ENCODE results near the gene URB1. TPM values are rescaled to one million over a fixed set of nuclear protein-coding genes. Genes with fewer than 3 reads are reported as not detected.

URB1 gene
- total RNA-seq, 4 donors from 2014 or later: 11.1 to 24.8 (median 17.9) TPM

DNA sequence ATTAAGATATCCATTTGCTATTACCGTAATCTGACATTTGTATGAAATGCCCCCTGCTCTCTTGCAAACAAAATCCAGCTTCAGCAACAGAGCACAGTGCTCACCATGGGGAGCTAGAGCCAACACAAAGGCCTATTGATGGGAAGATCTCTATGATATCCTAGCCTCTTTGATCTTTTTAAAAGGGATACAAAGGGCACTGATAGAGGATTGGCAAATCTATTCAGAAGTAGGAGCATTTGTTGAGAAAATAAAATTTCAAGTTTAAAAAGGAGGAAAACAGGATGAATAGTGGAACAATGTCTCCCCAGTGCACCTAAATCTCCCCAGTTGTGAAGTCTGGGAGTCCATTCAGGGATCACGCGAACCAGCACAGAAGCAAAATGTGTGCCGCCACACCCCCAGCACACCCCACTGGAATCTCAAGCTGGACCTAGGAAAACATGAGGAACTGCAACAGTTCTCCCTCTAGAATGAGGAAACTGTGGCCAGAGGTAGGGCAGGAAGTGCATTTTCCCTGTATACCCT lies 62.0 kb downstream of the URB1 start:
- H3K9me3 ChIP-seq: no peaks in the 10 kb centered on the region
- no peak for DNase-seq
- TF ChIP-seq POLR2A (IDR thresholded peaks at IDR 0.05) (no peak), CTCF (IDR thresholded peaks at IDR 0.05) (no peak)
- H3K27ac ChIP-seq: no peak overlapping the region
- H3K36me3 ChIP-seq: peaks cover 18 to 96% (median 19%) of the 10 kb centered on the region in 3 donors
- WGBS, 2 donors: 98 to 100% methylated on average over 4 of the region's 4 CpGs
- H3K4me1 ChIP-seq: peaks cover 0 to 23% (median 13%) of the 10 kb centered on the region in 3 donors
- intact Hi-C loops (cut with DNase I): no loop called here
- H3K4me3 ChIP-seq: no peak overlapping the region
- H3K27me3 ChIP-seq: no peaks in the 10 kb centered on the region

- Histone ChIP-seq H3K4me1 (peaks cover 0 to 23% (median 13%) of the 10 kb centered on the region in 3 donors), H3K27me3 (no peaks in the 10 kb centered on the region), H3K27ac (peak overlapping the region in 2 of 4 donors; percentile 64 to 74), H3K9me3 (no peaks in the 10 kb centered on the region), H3K4me3 (no peak overlapping the region), H3K36me3 (peaks cover 15 to 96% (median 27%) of the 10 kb centered on the region in 3 donors)
- DNase-seq: no peak
- no peak for TF ChIP-seq POLR2A (IDR thresholded peaks at IDR 0.05)
- TF ChIP-seq CTCF (IDR thresholded peaks at IDR 0.05): no peak
- intact Hi-C loops (cut with DNase I): no loop called here
- WGBS, 2 donors: 71 to 75% methylated on average over 3 of the region's 3 CpGs
These were observed 63.0 kb downstream of the URB1 start for GRCh38 chr21:32329776-32330175.

DNA sequence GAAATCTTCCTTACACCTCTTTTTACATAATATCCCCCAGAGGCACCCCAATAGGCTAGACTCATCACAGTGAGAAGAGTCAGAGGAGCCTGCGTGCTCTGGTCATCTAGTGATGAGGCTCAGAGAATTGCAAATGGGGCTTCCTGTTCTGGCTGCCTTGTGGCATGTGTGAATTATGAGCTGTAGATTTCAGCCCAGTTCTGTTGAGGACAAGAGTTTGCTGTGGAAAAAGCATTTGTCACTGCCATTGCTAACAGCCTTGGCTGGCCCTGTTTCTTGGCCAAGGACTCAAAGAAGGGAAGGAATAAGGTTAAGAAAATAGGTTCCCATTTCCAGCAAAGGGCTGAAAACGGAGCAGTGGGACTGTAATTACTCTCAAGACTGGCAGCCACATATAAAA lies 63.5 kb downstream of the URB1 start:
- WGBS, 2 donors: 50 to 74% methylated on average over 1 to 2 of the region's 2 CpGs
- TF ChIP-seq CTCF (IDR thresholded peaks at IDR 0.05) (no peak), POLR2A (IDR thresholded peaks at IDR 0.05) (no peak)
- Histone ChIP-seq H3K36me3 (peaks cover 17 to 96% (median 27%) of the 10 kb centered on the region in 3 donors), H3K4me3 (no peak overlapping the region), H3K27me3 (no peaks in the 10 kb centered on the region), H3K9me3 (no peaks in the 10 kb centered on the region), H3K27ac (peak overlapping the region; percentile 15 to 74 (median 68)), H3K4me1 (peaks cover 0 to 23% (median 13%) of the 10 kb centered on the region in 3 donors)
- intact Hi-C loops (cut with DNase I): no loop called here
- DNase-seq: no peak

- peaks cover 0 to 23% (median 13%) of the 10 kb centered on the region in 3 donors for H3K4me1 ChIP-seq
- intact Hi-C loops (cut with DNase I): no loop called here
- no peaks in the 10 kb centered on the region for H3K9me3 ChIP-seq
- H3K27ac ChIP-seq: peak overlapping the region; percentile 35 to 74 (median 68)
- no peak for DNase-seq
- TF ChIP-seq CTCF (IDR thresholded peaks at IDR 0.05): no peak
- no peak for TF ChIP-seq POLR2A (IDR thresholded peaks at IDR 0.05)
- no peak overlapping the region for H3K4me3 ChIP-seq
- peaks cover 16 to 96% (median 25%) of the 10 kb centered on the region in 3 donors for H3K36me3 ChIP-seq
- no peaks in the 10 kb centered on the region for H3K27me3 ChIP-seq
- WGBS, 2 donors: 44 to 51% methylated on average over 3 of the region's 3 CpGs
These were observed 64.2 kb downstream of the URB1 start for GRCh38 chr21:32328595-32328994.

- Histone ChIP-seq H3K36me3 (peaks cover 30 to 97% (median 39%) of the 10 kb centered on the region in 3 donors), H3K4me1 (peaks cover 0 to 23% (median 13%) of the 10 kb centered on the region in 3 donors), H3K9me3 (no peaks in the 10 kb centered on the region), H3K4me3 (no peak overlapping the region), H3K27me3 (no peaks in the 10 kb centered on the region), H3K27ac (no peak overlapping the region)
- TF ChIP-seq POLR2A (IDR thresholded peaks at IDR 0.05): no peak
- no peak for TF ChIP-seq CTCF (IDR thresholded peaks at IDR 0.05)
- intact Hi-C loops (cut with DNase I): no loop called here
- 70 to 86% methylated on average over 3 to 5 of the region's 8 CpGs for WGBS, 2 donors
- no peak for DNase-seq
These were observed 67.1 kb downstream of the URB1 start for GRCh38 chr21:32325706-32326105.
